Stimulated activated CD4-positive, alpha-beta T cell treated with anti-CD3 and anti-CD28 coated beads, Interleukin-2, amount 100 ng/mL, for 4 hours (primary cell): ENCODE measurements around the gene MAU2.
"Not testable (repeated sequence)": the region's sequence is repeated elsewhere in the genome, so short reads cannot be mapped to it uniquely, and the experiment has no call there.

Experiments used
- DNase-seq: peaks from one replicate; pipeline ENCODE4 v3.0.0-alpha.2; 2020; ENCODE audit warnings: low read depth

The MAU2 gene

DNA sequence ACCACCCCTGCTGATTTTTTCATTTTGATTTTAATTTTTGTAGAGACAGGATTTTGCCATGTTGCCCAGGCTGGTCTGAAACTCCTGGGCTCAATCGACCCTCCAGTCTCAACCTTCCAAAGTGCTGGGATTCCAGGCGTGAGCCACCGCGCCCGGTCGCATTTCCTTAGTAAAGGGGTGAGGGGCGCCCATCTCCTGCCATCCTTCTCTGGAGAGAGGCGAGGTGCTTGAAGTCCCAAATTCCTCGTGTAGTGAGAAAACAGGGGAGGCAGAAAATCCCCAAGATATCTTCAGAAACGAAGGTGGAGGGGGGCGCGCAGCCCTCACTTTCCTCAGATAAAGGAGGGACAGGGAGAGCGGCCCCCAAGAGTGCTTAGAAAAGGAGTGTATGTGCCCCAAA, 63.9 kb downstream of the MAU2 start:
- DNase-seq, result no peak

DNA sequence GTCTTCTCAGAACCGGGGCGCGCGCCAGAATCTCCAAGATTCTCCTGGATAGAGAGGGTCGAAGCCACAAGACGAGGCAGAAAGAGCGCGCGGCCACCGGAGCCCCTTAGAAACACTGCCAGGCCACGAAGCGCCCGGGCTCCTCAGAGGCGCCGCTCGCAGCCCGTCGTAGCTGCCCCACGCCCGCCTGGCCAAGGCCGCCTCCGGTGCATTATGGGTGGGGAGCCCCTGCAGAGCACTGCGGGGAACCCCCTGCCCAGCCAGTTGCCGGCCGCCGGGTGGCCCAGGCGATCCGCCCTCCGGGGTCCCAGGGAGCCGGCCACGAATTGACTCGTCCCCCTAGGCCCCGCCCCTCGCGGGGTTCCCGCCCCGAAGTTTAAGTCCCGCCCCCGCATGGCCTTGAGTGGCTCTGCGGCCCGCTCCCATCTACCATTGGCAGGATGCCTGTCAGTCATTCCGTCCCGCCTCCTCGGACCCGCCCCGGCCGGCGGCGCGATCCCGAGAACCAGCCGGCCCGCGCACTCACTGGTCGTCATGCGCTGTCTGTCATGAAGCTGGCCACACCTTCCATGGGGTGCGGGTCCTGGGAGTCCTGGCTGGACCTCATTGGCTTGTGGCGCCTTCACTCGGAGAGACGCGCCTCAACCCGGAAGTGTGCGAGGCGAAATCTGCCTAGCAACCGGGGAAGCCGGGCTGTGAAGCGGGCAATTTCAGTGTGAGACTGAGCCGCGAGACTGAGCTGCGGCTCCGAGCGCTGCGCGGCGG, 64.7 kb downstream of the MAU2 start:
- DNase-seq, result peak; percentile 99

DNA sequence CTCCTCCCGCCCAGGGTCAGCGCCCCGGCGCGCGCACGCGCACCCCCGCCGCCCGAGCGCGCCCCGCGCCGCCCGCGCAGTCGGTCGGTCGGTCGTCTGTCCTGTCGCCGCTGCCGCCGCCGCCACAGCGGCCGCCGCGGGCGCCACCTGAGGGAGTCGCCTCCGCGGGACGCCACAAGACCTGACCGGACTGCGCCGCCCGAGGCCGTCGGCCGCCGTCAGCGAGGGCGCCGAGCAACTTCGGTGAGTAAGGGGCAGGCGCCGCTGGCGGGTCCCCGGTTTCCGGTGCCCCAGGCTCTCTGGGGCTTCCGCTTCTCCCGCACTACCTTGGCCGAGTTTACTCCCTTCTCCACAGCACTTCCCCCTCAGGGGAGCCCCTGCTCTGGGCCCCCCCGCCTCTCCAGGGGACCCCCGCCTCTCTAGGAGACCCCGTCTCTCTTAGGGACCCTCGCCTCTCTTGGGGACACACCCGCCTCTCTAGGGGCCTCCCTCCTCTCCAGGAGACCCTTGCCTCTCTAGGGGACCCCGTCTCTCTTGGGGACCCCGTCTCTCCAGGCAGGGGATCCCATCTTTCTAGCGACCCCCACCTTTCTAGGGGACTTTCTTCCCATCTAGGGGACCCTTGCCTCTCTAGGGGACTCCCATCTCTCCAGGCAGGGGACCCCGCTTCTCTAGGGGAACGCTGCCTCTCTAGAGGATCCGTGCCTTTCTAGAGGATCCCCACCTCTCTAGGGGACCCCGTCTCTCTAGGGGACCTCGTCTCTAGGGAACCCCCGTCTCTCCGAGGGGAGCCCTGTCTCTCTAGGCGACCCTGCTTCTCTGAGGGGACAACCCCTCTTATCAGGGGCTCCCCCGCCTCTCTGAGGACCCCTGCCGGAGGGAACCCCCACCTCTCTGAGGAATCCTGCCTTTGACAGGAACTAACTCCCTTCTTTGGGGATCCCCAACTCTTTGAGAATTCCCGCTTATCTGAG, 65.6 kb downstream of the MAU2 start:
- peak; percentile 31 for DNase-seq

DNA sequence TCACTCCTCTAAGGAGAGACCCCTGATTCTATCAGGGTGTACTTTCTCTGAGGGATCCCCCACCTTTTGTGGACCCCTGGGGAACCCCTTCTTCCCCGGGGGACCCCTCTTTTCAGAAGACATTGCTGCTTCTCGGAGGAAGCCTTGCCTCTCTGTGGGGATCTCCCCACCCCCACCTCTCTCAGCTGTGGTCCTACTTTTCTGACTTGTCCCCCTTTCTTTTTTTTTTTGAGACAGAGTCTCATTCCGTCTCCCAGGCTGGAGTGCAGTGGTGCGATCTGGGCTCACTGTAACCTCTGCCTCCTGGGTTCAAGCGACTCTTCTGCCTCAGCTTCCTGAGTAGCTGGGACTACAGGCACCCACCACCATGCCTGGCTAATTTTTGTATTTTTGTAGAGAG, 66.5 kb downstream of the MAU2 start:
- no peak for DNase-seq

DNA sequence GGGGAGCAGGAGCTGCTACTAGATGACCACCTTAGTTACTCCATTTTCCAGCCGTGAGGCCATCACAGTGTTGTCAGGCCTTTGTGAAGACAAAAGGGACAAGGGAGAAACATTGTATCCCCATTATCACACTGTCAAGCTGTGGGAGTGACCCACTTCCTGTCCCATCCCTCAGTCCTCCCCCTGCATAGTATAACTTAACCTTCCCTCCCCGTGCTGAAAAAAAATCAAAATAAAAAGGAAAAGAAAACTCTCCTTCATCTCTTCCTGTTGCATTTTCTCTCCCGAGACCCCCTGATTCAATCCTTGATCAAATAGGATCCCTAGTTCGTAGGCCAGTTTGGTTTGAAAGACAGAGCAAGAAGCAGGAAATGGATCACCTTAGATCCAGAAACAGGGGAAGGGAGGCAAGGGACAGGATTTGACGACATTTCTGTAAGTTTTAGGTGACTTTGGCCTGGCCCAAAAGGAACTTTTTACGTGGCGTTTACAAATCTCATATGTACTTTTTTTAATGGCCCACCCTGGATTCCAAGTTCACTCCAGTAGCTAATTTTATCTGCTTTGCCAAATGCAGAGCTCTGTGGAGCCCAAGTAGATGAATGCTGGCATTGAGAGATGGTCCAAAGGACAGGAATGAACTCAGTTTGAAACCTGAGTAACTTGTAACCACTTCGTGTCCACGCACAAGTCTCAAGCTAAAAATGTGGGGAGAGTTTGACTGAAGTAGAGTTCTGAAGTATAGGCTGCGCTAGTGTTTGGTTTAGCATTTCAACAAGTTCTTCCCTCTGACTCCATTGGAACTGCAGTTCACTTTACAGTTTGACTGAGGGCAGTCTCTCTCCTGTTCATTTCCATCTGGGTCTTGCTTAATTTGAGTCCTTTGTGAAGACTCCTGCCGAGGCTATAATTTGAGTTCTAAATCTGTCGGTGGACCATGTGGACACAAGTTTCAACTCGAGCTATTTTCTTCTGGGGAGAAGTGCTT, 68.2 kb downstream of the MAU2 start:
- no peak for DNase-seq

DNA sequence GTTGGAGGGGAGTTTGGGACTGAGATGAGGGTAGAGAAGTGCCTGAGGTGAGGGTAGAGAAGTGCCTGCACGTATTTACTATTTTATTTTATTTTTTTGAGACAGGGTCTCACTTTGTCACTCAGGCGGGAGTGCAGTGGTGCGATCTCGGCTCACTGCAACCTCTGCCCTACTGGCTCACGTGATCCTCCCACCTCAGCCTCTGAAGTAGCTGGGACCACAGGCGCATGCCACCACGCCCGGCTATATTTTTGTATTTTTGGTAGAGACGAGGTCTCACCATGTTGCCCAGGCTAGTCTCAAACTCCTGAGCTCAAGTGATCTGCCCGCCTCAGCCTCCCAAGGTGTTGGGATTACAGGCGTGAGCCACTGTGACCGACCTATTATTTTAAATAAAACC, 69.1 kb downstream of the MAU2 start:
- DNase-seq, result not testable (repeated sequence)

DNA sequence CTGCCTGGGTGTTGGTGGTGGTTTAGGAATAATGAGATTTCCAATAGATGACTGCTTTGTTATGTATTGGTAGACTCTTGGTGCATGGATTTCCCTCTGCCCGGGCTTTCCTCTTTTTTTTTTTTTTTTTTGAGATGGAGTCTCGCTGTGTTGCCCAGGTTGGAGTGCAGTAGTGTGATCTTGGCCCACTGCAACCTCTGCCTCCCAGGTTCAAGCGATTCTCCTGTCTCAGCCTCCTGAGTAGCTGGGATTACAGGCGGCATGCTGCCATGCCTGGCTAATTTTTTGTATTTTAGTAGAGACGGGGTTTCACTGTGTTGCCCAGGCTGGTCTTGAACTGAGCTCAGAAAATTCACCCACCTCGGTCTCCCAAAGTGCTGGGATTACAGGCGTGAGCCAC, 73.7 kb downstream of the MAU2 start:
- not testable (repeated sequence) for DNase-seq

DNA sequence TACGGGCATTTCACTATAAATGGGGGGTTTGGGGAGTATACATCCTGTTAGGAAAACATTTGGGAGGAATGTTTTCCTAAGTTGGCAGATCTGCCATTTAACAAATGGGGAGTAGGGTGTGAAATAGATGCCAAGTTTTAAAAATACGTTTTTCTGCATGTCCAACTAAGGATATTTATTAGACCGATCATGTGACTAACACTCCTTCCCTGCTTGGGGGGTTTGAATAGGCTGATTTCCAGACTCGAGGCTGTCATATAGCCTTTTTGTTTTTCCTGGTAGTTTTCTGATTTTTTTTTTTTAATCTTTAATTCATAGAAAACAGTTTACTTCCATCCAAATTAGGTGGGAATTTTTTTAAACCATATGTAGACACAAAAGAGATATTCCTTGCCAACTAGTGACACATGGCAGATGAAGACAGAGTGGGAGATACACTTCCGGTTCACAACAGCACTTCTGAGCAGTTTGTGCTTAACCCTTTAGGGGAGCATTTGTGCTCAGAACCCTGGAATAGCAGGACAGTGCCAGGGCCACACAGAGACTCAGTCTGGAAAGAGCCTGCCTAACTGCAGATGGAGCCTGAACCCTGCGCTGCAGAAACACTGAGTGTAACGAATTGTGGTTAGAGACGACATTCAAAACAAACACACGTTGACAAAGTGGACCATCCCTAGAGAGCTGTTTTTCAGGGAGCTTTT, 79.3 kb downstream of the MAU2 start:
- DNase-seq, result no peak

DNA sequence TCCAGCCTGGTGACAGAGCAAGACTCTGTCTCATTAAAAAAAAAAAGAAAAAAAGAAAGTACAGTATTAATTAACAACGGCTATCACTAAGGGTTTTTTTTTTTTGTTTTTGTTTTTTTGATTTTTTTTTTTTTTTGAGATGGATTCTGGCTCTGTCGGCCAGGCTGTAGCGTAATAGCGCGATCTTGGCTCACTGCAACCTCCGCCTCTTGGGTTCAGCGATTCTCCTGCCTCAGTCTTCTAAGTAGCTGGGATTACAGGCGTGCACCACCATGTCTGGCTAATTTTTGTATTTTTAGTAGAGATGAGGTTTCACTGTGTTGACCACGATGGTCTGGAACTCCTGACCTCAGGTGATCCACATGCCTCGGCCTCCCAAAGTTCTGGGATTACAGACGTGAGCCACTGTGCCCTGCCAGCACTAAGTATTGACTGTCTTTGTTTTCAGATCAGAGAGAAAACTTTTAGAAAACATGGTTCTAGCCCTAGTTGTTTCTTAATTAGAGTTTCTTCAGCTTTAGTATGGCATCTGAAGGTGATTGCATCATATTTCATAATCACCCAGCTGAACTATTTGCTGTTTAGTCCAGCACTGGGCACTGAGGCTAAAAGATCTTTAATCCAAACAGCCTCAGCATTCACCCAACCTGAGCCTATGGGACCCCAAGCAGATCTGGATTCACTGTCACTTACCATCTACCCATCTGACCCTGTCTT, 82.2 kb downstream of the MAU2 start:
- no peak for DNase-seq

DNA sequence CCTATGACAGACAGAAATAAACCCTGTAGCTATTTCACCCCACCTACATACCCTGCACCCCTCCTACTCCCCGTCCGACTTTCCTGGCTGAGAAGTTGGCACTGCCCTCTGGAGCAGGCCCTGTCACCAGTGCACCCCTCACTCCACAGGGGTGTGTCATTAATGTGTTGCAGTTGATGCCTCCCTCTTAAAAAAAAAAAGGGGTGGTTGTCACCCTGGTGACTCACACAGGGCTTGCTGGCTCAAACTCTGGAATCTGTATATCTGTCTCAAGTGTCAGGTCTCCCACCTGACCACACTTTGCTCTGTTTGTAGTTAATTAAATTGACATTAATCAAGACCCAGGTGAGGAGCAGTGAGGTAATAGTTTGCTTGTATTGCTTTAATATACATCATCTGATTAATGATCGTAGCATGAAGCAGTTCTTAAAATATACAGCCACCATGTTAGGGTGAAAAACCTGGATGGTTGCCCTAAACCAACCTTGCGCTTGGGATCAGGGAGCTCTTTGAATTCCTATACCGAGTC, 82.8 kb downstream of the MAU2 start:
- no peak for DNase-seq

DNA sequence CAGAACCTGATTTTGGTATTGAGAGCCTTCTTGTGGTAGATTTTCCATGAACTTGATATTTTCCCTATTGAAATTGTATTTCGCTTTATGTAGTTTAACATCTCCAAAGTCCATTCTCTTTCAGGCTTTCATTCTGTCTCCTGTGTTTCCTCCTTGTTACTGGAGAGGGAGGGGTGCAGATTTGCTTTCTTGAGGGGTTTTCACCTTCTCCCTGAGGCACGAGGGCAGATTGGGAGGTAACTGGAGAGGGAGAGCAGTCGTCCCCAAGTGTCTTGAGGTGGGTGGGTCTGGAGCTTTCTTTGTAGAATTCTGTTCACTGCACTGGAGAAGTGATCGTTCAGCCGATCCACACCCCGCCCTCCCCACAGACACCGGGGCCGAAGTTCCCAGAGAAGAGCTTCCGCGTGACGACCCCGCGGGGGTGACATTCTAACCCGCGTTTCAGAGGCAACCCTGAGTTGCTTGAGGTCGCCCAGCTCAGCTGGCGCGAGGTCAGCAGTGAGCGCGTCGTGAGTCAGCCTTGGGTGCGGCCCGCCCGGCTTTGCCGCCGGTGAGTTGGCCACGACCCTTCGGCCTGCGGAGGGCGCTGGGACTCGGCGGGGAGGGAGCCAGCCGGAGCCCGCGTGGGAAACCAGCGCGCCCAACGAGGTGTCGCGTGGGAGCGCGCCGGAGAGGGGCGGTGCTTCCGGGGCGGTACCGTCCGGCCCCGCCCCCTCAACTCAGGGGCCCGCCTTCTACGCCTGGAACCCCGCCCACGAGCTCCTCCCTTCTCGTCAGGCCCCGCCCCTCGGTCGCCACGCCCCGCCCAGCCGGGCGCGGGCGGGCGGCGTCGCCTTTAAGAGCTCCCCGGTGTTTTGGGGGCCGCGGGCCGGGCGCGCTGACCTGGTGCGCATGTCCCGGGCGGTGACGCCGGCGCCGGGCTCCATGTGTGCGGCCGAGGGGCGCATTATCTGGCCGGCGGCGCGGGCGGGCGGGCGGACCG, 84.5 kb downstream of the MAU2 start, which contains the start of gene GATAD2A:
TSS of gene GATAD2A (plus strand) at position 797 of the 982 bp plus-strand sequence. CDS start 59,671 bp downstream, outside the sequence.
- peak; percentile 89 for DNase-seq

DNA sequence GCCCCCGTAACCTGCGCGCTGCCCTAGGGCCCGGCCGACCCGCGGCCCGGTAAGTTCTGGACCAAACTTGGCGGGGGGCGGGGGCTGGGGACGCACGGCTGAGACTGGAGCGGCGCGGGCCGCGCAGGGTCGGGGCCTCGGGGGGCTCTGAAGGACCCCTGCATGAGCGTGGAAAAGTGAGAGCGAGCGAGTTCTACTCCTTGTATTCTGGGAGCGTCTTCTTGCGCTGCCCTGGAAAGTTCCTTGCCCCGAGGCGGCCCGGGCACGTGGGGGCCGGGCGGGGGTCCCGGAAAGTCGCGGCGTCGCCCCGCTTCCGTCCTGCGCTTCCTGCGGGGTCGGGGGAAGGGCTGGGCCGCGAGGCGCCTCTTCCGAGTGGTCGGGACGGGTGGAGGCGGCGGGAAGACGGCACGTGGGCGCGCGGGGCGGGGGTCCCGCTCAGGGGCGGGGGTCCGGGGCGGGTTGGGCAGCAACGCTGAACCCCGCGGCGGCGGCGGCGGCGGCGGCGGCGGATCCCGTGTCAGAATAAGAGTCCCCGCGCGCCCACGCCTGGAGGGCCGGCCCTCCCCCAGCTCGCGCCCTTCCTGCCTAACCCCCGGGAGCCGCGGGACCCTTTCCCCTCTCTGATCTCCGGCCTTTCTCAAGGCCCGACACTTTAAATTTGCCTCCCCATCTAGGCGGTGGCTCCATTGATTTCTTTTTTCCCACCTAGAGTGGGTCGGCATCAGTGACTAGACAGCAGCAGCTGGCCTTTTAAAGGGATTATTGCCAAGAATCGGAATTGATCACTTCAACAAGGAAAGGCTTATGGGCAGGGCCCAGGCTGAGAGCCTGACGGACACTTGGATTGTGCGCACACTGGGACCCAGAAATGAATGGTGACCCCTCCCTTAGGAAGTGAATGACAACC, 85.6 kb downstream of the MAU2 start:
- DNase-seq, result peak; percentile 31

DNA sequence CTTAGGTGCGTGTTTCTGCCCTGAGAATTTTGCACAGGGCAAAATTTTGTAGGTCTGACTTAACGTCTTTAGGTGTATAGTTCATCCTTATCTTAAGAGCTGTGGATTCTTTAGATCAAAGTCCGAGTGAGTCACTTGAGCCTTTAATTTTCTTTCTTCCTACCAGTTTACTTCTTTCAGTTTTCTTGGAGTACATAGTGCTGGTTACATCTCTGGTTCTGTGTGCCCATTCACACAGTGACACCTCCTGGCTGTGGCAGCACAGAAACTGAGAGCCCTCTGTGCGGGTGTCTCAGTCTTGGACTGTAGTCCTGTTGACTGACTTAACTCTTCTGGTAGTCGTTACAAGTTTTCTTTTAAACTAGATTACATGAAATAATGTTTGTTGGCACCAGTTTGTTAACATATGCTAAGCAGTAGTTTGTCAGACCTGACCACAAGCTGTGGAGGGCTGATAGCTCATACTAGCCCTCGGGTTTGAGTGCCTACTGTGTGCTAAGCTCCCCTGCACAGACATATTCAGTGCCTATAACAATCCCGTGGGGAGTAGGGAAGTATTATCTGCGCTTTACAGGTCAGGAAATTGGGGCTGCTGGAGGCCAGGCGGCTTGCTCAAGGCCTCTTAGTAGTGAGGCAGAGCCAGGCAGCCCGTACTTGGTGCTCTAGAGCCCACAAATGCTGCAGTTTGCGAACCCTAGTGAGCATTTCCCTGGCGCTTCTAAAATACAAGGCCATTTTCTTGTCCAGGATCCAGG, 86.4 kb downstream of the MAU2 start:
- peak; percentile 47 for DNase-seq

DNA sequence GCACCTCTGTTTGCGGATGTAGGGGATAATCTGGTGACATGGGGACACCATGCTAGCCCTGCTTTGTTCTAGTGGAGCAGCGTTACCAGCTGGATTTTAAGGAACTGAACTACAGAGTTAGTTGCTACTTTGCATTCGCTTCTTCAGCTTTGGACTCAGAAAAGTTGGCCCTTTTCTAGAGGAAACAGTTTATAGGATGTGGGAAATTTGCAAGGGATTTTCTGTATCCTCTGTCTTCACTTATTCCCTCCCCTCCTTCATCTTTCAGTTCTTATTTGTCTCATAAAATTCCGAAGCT, 87.0 kb downstream of the MAU2 start:
- no peak for DNase-seq
